Measurements from ENCODE around the gene ACER3. TPM values are rescaled to one million over a fixed set of nuclear protein-coding genes. Genes with fewer than 3 reads are reported as not detected.

ACER3 gene
- total and polyA plus RNA-seq, 2 donors (not counting 1 experiment from before 2014, with no cell fraction given): 3.3 to 12.9 TPM

- intact Hi-C loops (cut with micrococcal nuclease): no loop called here
- no peak for TF ChIP-seq CTCF (IDR thresholded peaks at IDR 0.05)
- no peak for TF ChIP-seq EZH2 (IDR thresholded peaks at IDR 0.05; ENCODE audit: borderline replicate concordance, insufficient read depth, low read depth, low read length, poor library complexity, severe bottlenecking)
- H3K27ac Mint-ChIP-seq: no peak overlapping the region
- CTCF ChIA-PET: no interaction called here
- Histone ChIP-seq H2AFZ (ENCODE audit: insufficient read depth, low read depth, low read length, poor library complexity, severe bottlenecking) (no peak overlapping the region), H3K36me3 (replicated peaks in 1 of 2; ENCODE audit: control extremely low read depth in 1 of 2, control insufficient read depth in 1 of 2, extremely low read depth in 1 of 2, insufficient read depth in 2 of 2, low read length in 1 of 2) (no peaks in the 10 kb centered on the region), H3K4me2 (replicated peaks; ENCODE audit: low read depth, low read length, poor library complexity, severe bottlenecking) (no peak overlapping the region), H3K27ac (ENCODE audit: low read length in 2 of 2) (no peak overlapping the region), H3K79me2 (ENCODE audit: control insufficient read depth, insufficient read depth, low read length) (no peaks in the 10 kb centered on the region), H3K9me3 (ENCODE audit: control extremely low read depth in 1 of 3, control insufficient read depth in 2 of 3, insufficient read depth in 1 of 3, low read length in 2 of 3) (no peaks in the 10 kb centered on the region), H3K4me3 (ENCODE audit: control extremely low read depth in 1 of 5, extremely low read depth in 1 of 5, insufficient read depth in 1 of 5, low read depth in 2 of 5, low read length in 4 of 5) (no peak overlapping the region), H3K9ac (ENCODE audit: low read length) (no peak overlapping the region), H4K20me1 (ENCODE audit: control insufficient read depth, insufficient read depth, low read length, poor library complexity, severe bottlenecking) (no peaks in the 10 kb centered on the region), H3K27me3 (replicated peaks in 1 of 4; ENCODE audit: control extremely low read depth in 1 of 4, control insufficient read depth in 3 of 4, insufficient read depth in 4 of 4, low read length in 3 of 4) (no peaks in the 10 kb centered on the region), H3K4me1 (ENCODE audit: control insufficient read depth in 2 of 2, insufficient read depth in 2 of 2, low read length in 2 of 2) (no peaks in the 10 kb centered on the region)
- H3K9me3 Mint-ChIP-seq (ENCODE audit: insufficient read depth): no peaks in the 10 kb centered on the region
- no peak overlapping the region for H3K4me3 Mint-ChIP-seq
- no peaks in the 10 kb centered on the region for H3K4me1 Mint-ChIP-seq
- POLR2A ChIA-PET: no interaction called here
- H3K27me3 Mint-ChIP-seq: no peaks in the 10 kb centered on the region
- ATAC-seq (ENCODE audit: low read depth): no peak
- WGBS (ENCODE audit: insufficient coverage): 100% methylated on average over 1 of the region's 1 CpG
- no peak for DNase-seq
Measured at GRCh38 chr11:76984743-76985142, 124.0 kb downstream of the ACER3 start.

- Histone ChIP-seq H3K4me1 (ENCODE audit: control insufficient read depth in 2 of 2, insufficient read depth in 2 of 2, low read length in 2 of 2) (no peaks in the 10 kb centered on the region), H3K36me3 (replicated peaks in 1 of 2; ENCODE audit: control extremely low read depth in 1 of 2, control insufficient read depth in 1 of 2, extremely low read depth in 1 of 2, insufficient read depth in 2 of 2, low read length in 1 of 2) (no peaks in the 10 kb centered on the region), H3K4me2 (replicated peaks; ENCODE audit: low read depth, low read length, poor library complexity, severe bottlenecking) (no peak overlapping the region), H2AFZ (ENCODE audit: insufficient read depth, low read depth, low read length, poor library complexity, severe bottlenecking) (no peak overlapping the region), H3K9ac (ENCODE audit: low read length) (no peak overlapping the region), H3K27me3 (replicated peaks in 1 of 4; ENCODE audit: control extremely low read depth in 1 of 4, control insufficient read depth in 3 of 4, insufficient read depth in 4 of 4, low read length in 3 of 4) (no peaks in the 10 kb centered on the region), H3K4me3 (ENCODE audit: control extremely low read depth in 1 of 5, extremely low read depth in 1 of 5, insufficient read depth in 1 of 5, low read depth in 2 of 5, low read length in 4 of 5) (no peak overlapping the region), H3K79me2 (ENCODE audit: control insufficient read depth, insufficient read depth, low read length) (no peaks in the 10 kb centered on the region), H3K27ac (ENCODE audit: low read length in 2 of 2) (no peak overlapping the region), H4K20me1 (ENCODE audit: control insufficient read depth, insufficient read depth, low read length, poor library complexity, severe bottlenecking) (no peaks in the 10 kb centered on the region), H3K9me3 (ENCODE audit: control extremely low read depth in 1 of 3, control insufficient read depth in 2 of 3, insufficient read depth in 1 of 3, low read length in 2 of 3) (no peaks in the 10 kb centered on the region)
- no peak overlapping the region for H3K27ac Mint-ChIP-seq
- ChIA-PET POLR2A (no interaction called here), CTCF (no interaction called here)
- DNase-seq: no peak
- H3K27me3 Mint-ChIP-seq: no peaks in the 10 kb centered on the region
- no peaks in the 10 kb centered on the region for H3K9me3 Mint-ChIP-seq (ENCODE audit: insufficient read depth)
- ATAC-seq (ENCODE audit: low read depth): no peak
- 78% methylated on average over 1 of the region's 1 CpG for WGBS (ENCODE audit: insufficient coverage)
- H3K4me1 Mint-ChIP-seq: no peaks in the 10 kb centered on the region
- TF ChIP-seq CTCF (IDR thresholded peaks at IDR 0.05) (no peak), EZH2 (IDR thresholded peaks at IDR 0.05; ENCODE audit: borderline replicate concordance, insufficient read depth, low read depth, low read length, poor library complexity, severe bottlenecking) (no peak)
- no peak overlapping the region for H3K4me3 Mint-ChIP-seq
- intact Hi-C loops (cut with micrococcal nuclease): no loop called here
Measured at GRCh38 chr11:76987203-76987602, 126.5 kb downstream of the ACER3 start.
